Liver (tissue), 9 donors: Measurements from ENCODE around the gene NUDT22. TPM values are rescaled to one million over a fixed set of nuclear protein-coding genes. Genes with fewer than 3 reads are reported as not detected.

ENCODE experiments used
- DNase-seq: peaks from one replicate; pipeline ENCODE4 v3.0.0-alpha.2; 2017; ENCODE audit warnings: low spot score
- H3K27ac ChIP-seq, 2 donors: one replicate each; pipeline ENCODE4 v1.7.0; 2013; ENCODE audit warnings: inconsistent platforms in 2 of 2, low read length in 2 of 2, control low read depth in 1 of 2, low read depth in 1 of 2, mild to moderate bottlenecking in 1 of 2
- H3K27me3 ChIP-seq, 4 donors: one replicate each; pipeline versions ENCODE4 v1.6.1 to v1.7.0; 2013; ENCODE audit warnings: low read length in 3 of 4, inconsistent platforms in 1 of 4, mild to moderate bottlenecking in 1 of 4, moderate library complexity in 1 of 4; ENCODE audit not compliant: control insufficient read depth in 4 of 4, insufficient read depth in 4 of 4
- H3K36me3 ChIP-seq, 4 donors: one replicate each; pipeline versions ENCODE4 v1.6.1 to v1.7.0; 2013; ENCODE audit warnings: low read length in 3 of 4, mild to moderate bottlenecking in 3 of 4, low read depth in 1 of 4, moderate library complexity in 1 of 4; ENCODE audit not compliant: control insufficient read depth in 4 of 4, insufficient read depth in 3 of 4
- H3K4me1 ChIP-seq, 4 donors: one replicate each; pipeline versions ENCODE4 v1.6.1 to v1.7.0; 2013; ENCODE audit warnings: low read length in 3 of 4, mild to moderate bottlenecking in 3 of 4, moderate library complexity in 1 of 4; ENCODE audit not compliant: control insufficient read depth in 4 of 4, insufficient read depth in 4 of 4
- H3K4me3 ChIP-seq, 3 donors: one replicate each; pipeline versions ENCODE4 v1.6.1 to v1.7.0; 2013; ENCODE audit warnings: low read length in 3 of 3, control low read depth in 1 of 3, low read depth in 1 of 3, mild to moderate bottlenecking in 1 of 3
- H3K9ac ChIP-seq, 2 donors: one replicate each; pipeline ENCODE4 v1.7.0; 2013; ENCODE audit warnings: low read length in 2 of 2, mild to moderate bottlenecking in 2 of 2, moderate library complexity in 2 of 2, control low read depth in 1 of 2, low read depth in 1 of 2
- H3K9me3 ChIP-seq, 4 donors: one replicate each; pipeline versions ENCODE4 v1.6.1 to v1.7.0; 2013; ENCODE audit warnings: low read length in 3 of 4; ENCODE audit not compliant: control insufficient read depth in 4 of 4
- ATF3 ChIP-seq: IDR thresholded peaks from 2 replicates; pipeline ENCODE4 v1.6.1; 2016; ENCODE audit warnings: antibody characterized with exemption
- CTCF ChIP-seq: fragments of 150-350 bp; IDR thresholded peaks from 2 replicates; pipeline ENCODE4 v1.5.1; 2017; ENCODE audit warnings: improper control_type of control experiment, low read depth, low read length; ENCODE audit not compliant: missing input control
- EGR1 ChIP-seq, 2 donors: IDR thresholded peaks; 2 replicates each; pipeline ENCODE4 v1.6.1; 2016 to 2018; ENCODE audit warnings: antibody characterized with exemption in 2 of 2, low read depth in 2 of 2
- FOXA1 ChIP-seq: IDR thresholded peaks from 2 replicates; pipeline ENCODE4 v1.6.1; 2016; ENCODE audit warnings: antibody characterized with exemption
- FOXA2 ChIP-seq: IDR thresholded peaks from 2 replicates; pipeline ENCODE4 v1.6.1; 2016; ENCODE audit warnings: antibody characterized with exemption
- GABPA ChIP-seq, 2 donors: IDR thresholded peaks in 1 of 2; conservative IDR thresholded peaks in 1 of 2; 2 replicates each; pipeline ENCODE4 v1.6.1; 2016; ENCODE audit warnings: antibody characterized with exemption in 2 of 2, mild to moderate bottlenecking in 1 of 2, moderate library complexity in 1 of 2
- HNF4A ChIP-seq, 2 donors: conservative IDR thresholded peaks; 2 replicates each; pipeline ENCODE4 v1.6.1; 2016; ENCODE audit warnings: antibody characterized with exemption in 2 of 2, mild to moderate bottlenecking in 2 of 2
- HNF4G ChIP-seq: IDR thresholded peaks from 2 replicates; pipeline ENCODE4 v1.6.1; 2016; ENCODE audit warnings: antibody characterized with exemption
- JUND ChIP-seq, 2 donors: IDR thresholded peaks; 2 replicates each; pipeline ENCODE4 v1.6.1; 2016; ENCODE audit warnings: antibody characterized with exemption in 2 of 2
- MAX ChIP-seq: IDR thresholded peaks from 2 replicates; pipeline ENCODE4 v1.6.1; 2016; ENCODE audit warnings: antibody characterized with exemption
- NR2F2 ChIP-seq: IDR thresholded peaks from 2 replicates; pipeline ENCODE4 v1.6.1; 2016; ENCODE audit warnings: antibody characterized with exemption
- RAD21 ChIP-seq, 2 donors: IDR thresholded peaks; 2 replicates each; pipeline ENCODE4 v1.6.1; 2016; ENCODE audit warnings: antibody characterized with exemption in 2 of 2, mild to moderate bottlenecking in 2 of 2
- REST ChIP-seq: IDR thresholded peaks from 2 replicates; pipeline ENCODE4 v1.6.1; 2016; ENCODE audit warnings: antibody characterized with exemption, mild to moderate bottlenecking
- RXRA ChIP-seq, 2 donors: IDR thresholded peaks; 2 replicates each; pipeline ENCODE4 v1.6.1; 2017 to 2018; ENCODE audit warnings: antibody characterized with exemption in 2 of 2, mild to moderate bottlenecking in 1 of 2
- SP1 ChIP-seq: IDR thresholded peaks from 2 replicates; pipeline ENCODE4 v1.6.1; 2018; ENCODE audit warnings: antibody characterized with exemption, mild to moderate bottlenecking
- TAF1 ChIP-seq: conservative IDR thresholded peaks from 2 replicates; pipeline ENCODE4 v1.6.1; 2016; ENCODE audit warnings: antibody characterized with exemption, mild to moderate bottlenecking
- YY1 ChIP-seq: IDR thresholded peaks from 2 replicates; pipeline ENCODE4 v1.6.1; 2016; ENCODE audit warnings: antibody characterized with exemption, mild to moderate bottlenecking
- WGBS: extraction: QIAGEN DNeasy Blood & Tissue Kit; methylation state at CpG from one replicate; pipeline ENCODE4 v1.1.7; 2013; 5-methylcytosine and 5-hydroxymethylcytosine counted together
- polyA plus RNA-seq, 2 donors: library from polyadenylated mRNA; stranded (reverse) in 1 of 2; unstranded in 1 of 2; fragments of 200-250 nt in 1 of 2; fragments of >200 nt in 1 of 2; fragmentation: Nextera tagmentation in 1 of 2; extraction: Ambion mirVana in 1 of 2; gene quantifications; one replicate each; pipeline versions ENCODE4 v1.2.1 to v1.2.3, GENCODE V29; 2013 to 2015
- total RNA-seq, 2 donors: library from RNA; depleted of rRNA; stranded (reverse); fragments of >200 nt; gene quantifications; one replicate each; pipeline ENCODE4 v1.2.3, GENCODE V29; 2014
- TF ChIP-seq, protein P1 (sequence below): IDR thresholded peaks from 2 replicates; pipeline ENCODE4 v1.6.1; 2016; ENCODE audit warnings: antibody characterized with exemption
- donor health status: healthy.
- donor health status: healthy.
- donor health status: healthy.
- donor health status: healthy.
- donor health status: healthy.

NUDT22 gene
- total and polyA plus RNA-seq, 4 donors, result 20.0 to 47.8 (median 41.2) TPM

- 93% methylated on average over 4 of the region's 4 CpGs for WGBS
- TF ChIP-seq REST, result no peak
- TF ChIP-seq FOXA1, result no peak
- Histone ChIP-seq H3K4me1 (peaks cover 10 to 64% (median 48%) of the 10 kb centered on the region in 4 donors), H3K27ac (no peak overlapping the region), H3K4me3 (no peak overlapping the region), H3K9me3 (no peaks in the 10 kb centered on the region), H3K27me3 (no peaks in the 10 kb centered on the region), H3K9ac (no peak overlapping the region), H3K36me3 (peaks cover 0 to under 1% (median under 1%) of the 10 kb centered on the region in 4 donors)
- no peak for DNase-seq
These were observed 23.0 kb downstream of the NUDT22 start for GRCh38 chr11:64249038-64249437.

GRCh38 chr11:64249563-64250414 is 23.7 kb downstream of the NUDT22 start:
- TF ChIP-seq HNF4A (conservative IDR thresholded peaks at IDR 0.05) (peak; percentile 38 to 54), SP1 (peak; percentile 41), MAX (no peak), RAD21 (IDR thresholded peaks at IDR 0.05) (no peak), GABPA (IDR thresholded peaks at IDR 0.05 in 1 of 2, conservative IDR thresholded peaks at IDR 0.05 in 1 of 2) (no peak), CTCF (no peak), FOXA1 (no peak), HNF4G (no peak), FOXA2 (no peak), ATF3 (no peak), RXRA (IDR thresholded peaks at IDR 0.05) (peak; percentile 50 to 53), TAF1 (no peak), EGR1 (IDR thresholded peaks at IDR 0.05; ENCODE audit: low read depth in 2 of 2) (no peak), YY1 (no peak), JUND (IDR thresholded peaks at IDR 0.05) (no peak), NR2F2 (peak; percentile 26), REST (no peak)
- TF ChIP-seq, protein P1, sequence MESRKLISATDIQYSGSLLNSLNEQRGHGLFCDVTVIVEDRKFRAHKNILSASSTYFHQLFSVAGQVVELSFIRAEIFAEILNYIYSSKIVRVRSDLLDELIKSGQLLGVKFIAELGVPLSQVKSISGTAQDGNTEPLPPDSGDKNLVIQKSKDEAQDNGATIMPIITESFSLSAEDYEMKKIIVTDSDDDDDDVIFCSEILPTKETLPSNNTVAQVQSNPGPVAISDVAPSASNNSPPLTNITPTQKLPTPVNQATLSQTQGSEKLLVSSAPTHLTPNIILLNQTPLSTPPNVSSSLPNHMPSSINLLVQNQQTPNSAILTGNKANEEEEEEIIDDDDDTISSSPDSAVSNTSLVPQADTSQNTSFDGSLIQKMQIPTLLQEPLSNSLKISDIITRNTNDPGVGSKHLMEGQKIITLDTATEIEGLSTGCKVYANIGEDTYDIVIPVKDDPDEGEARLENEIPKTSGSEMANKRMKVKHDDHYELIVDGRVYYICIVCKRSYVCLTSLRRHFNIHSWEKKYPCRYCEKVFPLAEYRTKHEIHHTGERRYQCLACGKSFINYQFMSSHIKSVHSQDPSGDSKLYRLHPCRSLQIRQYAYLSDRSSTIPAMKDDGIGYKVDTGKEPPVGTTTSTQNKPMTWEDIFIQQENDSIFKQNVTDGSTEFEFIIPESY, result no peak
- Histone ChIP-seq H3K27ac (no peak overlapping the region), H3K4me1 (peaks cover 10 to 61% (median 48%) of the 10 kb centered on the region in 4 donors)

More at GRCh38 chr11:64249563-64250414, 23.7 kb downstream of the NUDT22 start:
- no peak for DNase-seq
- Histone ChIP-seq H3K27me3 (no peaks in the 10 kb centered on the region), H3K9ac (no peak overlapping the region), H3K36me3 (no peaks in the 10 kb centered on the region), H3K9me3 (no peaks in the 10 kb centered on the region), H3K4me3 (no peak overlapping the region)
- 84% methylated on average over 8 of the region's 8 CpGs for WGBS
